IMR-90 (cell line): Measurements from ENCODE around the gene CRLF1.

Experiments
- CEBPB ChIP-seq: IDR thresholded peaks from 2 replicates; pipeline ENCODE4 v1.6.1; 2012; ENCODE audit warnings: low read depth, low read length, improper control_type of control experiment
- FOS ChIP-seq: fragments of 150-350 bp; IDR thresholded peaks from 2 replicates; pipeline ENCODE4 v1.6.1; 2016; ENCODE audit warnings: low read depth, low read length
- POLR2A ChIP-seq: IDR thresholded peaks from 2 replicates; pipeline ENCODE4 v1.6.1; 2012; ENCODE audit warnings: mild to moderate bottlenecking, low read depth, low read length
- RFX5 ChIP-seq: IDR thresholded peaks from 2 replicates; pipeline ENCODE4 v1.8.0; 2012; ENCODE audit warnings: low read depth, mild to moderate bottlenecking, low read length, moderate library complexity
- TF ChIP-seq, protein P1 (sequence below): conservative IDR thresholded peaks from 2 replicates; pipeline ENCODE4 v1.5.1; 2012; ENCODE audit warnings: mild to moderate bottlenecking, low read depth, low read length, improper control_type of control experiment

GRCh38 chr19:18595475-18595874, 11.1 kb downstream of the CRLF1 start:
- TF ChIP-seq POLR2A (no peak), CEBPB (no peak), RFX5 (no peak), FOS (no peak)
- TF ChIP-seq, protein P1, sequence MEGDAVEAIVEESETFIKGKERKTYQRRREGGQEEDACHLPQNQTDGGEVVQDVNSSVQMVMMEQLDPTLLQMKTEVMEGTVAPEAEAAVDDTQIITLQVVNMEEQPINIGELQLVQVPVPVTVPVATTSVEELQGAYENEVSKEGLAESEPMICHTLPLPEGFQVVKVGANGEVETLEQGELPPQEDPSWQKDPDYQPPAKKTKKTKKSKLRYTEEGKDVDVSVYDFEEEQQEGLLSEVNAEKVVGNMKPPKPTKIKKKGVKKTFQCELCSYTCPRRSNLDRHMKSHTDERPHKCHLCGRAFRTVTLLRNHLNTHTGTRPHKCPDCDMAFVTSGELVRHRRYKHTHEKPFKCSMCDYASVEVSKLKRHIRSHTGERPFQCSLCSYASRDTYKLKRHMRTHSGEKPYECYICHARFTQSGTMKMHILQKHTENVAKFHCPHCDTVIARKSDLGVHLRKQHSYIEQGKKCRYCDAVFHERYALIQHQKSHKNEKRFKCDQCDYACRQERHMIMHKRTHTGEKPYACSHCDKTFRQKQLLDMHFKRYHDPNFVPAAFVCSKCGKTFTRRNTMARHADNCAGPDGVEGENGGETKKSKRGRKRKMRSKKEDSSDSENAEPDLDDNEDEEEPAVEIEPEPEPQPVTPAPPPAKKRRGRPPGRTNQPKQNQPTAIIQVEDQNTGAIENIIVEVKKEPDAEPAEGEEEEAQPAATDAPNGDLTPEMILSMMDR = no peak
